ENCODE results near the gene AXIN2.

DNA sequence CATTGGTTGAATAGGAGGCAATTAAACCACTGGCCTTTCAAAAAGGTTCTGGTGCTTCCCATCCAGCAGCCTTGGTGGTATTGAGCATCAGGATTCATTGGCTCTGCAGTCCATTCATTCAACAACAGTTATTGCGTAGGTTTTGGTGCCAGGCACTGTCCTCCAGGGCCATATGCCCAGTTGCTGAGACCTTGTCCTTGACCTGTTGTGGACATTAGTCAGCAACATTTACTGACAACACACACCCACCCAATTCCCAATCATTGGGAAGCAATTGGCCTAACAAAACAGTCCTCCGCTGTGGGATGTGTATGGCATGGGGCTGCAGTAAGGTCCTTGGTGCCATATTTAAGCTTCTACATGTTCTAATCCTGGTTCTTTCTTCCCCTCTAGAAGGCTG is 82.2 kb downstream of the AXIN2 start:
- TF ChIP-seq EZH2phosphoT487 (IDR thresholded peaks at IDR 0.05; ENCODE audit: insufficient read depth, low read depth), result no peak
- TF ChIP-seq EZH2 (IDR thresholded peaks at IDR 0.05; ENCODE audit: insufficient read depth, poor library complexity, severe bottlenecking), result no peak
